GM13976 (cell line): ENCODE results near the gene ZNF335.
A peak's percentile ranks its signal among the peaks of the same experiment; 100 is the strongest.

Experiments used
- DNase-seq: peaks from one replicate; pipeline ENCODE4 v3.0.0; 2012; ENCODE audit warnings: low spot score
- CTCF ChIP-seq: IDR thresholded peaks from 2 replicates; pipeline ENCODE4 v1.5.1; 2012; ENCODE audit warnings: borderline replicate concordance, mild to moderate bottlenecking; ENCODE audit not compliant: insufficient read depth; ENCODE audit errors: extremely low read depth, missing control alignments, control extremely low read depth
- in situ Hi-C: fragments of 300-500 bp; cut with MboI; formaldehyde crosslinking; loops from one replicate; pipeline ENCODE4 v1.12.0; 2022; ENCODE audit warnings: low sequenced_read_pairs, mixed read lengths, inconsistent platforms; ENCODE audit not compliant: unreplicated experiment

The ZNF335 gene

GRCh38 chr20:45911486-45912343, 60.3 kb downstream of the ZNF335 start, which contains the start of gene PLTP:
Gene PLTP (minus strand): TSS chr20:45912155. CDS start chr20:45911452, 703 bp downstream.
- no peak for TF ChIP-seq CTCF
- in situ Hi-C loops: no loop called here
- DNase-seq: peak; percentile 63

- no peak for TF ChIP-seq CTCF
- in situ Hi-C loops: no loop called here
- DNase-seq: peak; percentile 100
Measured at GRCh38 chr20:45910670-45911485, 61.1 kb downstream of the ZNF335 start.

GRCh38 chr20:45909817-45910669, 62.0 kb downstream of the ZNF335 start:
- TF ChIP-seq CTCF: no peak
- DNase-seq: no peak
- in situ Hi-C loops: no loop called here

GRCh38 chr20:45909336-45909808, 62.6 kb downstream of the ZNF335 start:
- in situ Hi-C loops: no loop called here

GRCh38 chr20:45908084-45908483, 63.9 kb downstream of the ZNF335 start:
- TF ChIP-seq CTCF: no peak
- DNase-seq: no peak
- in situ Hi-C loops: no loop called here

More at GRCh38 chr20:45909336-45909808, 62.6 kb downstream of the ZNF335 start:
- DNase-seq: no peak
- TF ChIP-seq CTCF: no peak
